Inflammatory macrophage treated with lipopolysaccharide for 1 hour (primary cell): ENCODE measurements around the gene TBC1D23.
A peak's percentile ranks its signal among the peaks of the same experiment; 100 is the strongest.
"Not testable (repeated sequence)": the region's sequence is repeated elsewhere in the genome, so short reads cannot be mapped to it uniquely, and the experiment has no call there.

ENCODE experiments used
- DNase-seq, 2 donors: peaks; one replicate each; pipeline ENCODE4 v3.0.0-alpha.2; 2020 to 2022

TBC1D23 gene

GRCh38 chr3:100260685-100261484 lies at the start of gene TBC1D23:
Gene TBC1D23 (plus strand): TSS chr3:100260992. CDS start chr3:100261019, 27 bp downstream.
- peak; percentile 96 to 100 for DNase-seq

GRCh38 chr3:100213891-100214573 lies 46.8 kb upstream of the TBC1D23 start:
- DNase-seq: no peak

- DNase-seq: no peak
These were observed 46.2 kb upstream of the TBC1D23 start for GRCh38 chr3:100214574-100214964.

GRCh38 chr3:100216713-100217112 lies 44.1 kb upstream of the TBC1D23 start:
- DNase-seq: no peak

GRCh38 chr3:100221159-100221558 lies 39.6 kb upstream of the TBC1D23 start:
- DNase-seq: no peak

- no peak for DNase-seq
These were observed 35.6 kb upstream of the TBC1D23 start for GRCh38 chr3:100225193-100225592.

- no peak for DNase-seq
These were observed 34.9 kb upstream of the TBC1D23 start for GRCh38 chr3:100225883-100226282.

GRCh38 chr3:100226712-100227429 lies 33.9 kb upstream of the TBC1D23 start:
- DNase-seq: no peak

- DNase-seq: no peak
These were observed 33.3 kb upstream of the TBC1D23 start for GRCh38 chr3:100227511-100227921.

- DNase-seq: no peak
These were observed 32.5 kb upstream of the TBC1D23 start for GRCh38 chr3:100228247-100228646.

- not testable (repeated sequence) for DNase-seq
These were observed 31.6 kb upstream of the TBC1D23 start for GRCh38 chr3:100229188-100229587.

- DNase-seq: no peak
These were observed 30.1 kb upstream of the TBC1D23 start for GRCh38 chr3:100230710-100231109.

- DNase-seq: no peak
These were observed 29.1 kb upstream of the TBC1D23 start for GRCh38 chr3:100231668-100232067.

- DNase-seq: no peak
These were observed 26.4 kb upstream of the TBC1D23 start for GRCh38 chr3:100234364-100234763.

- DNase-seq: no peak
These were observed 22.2 kb upstream of the TBC1D23 start for GRCh38 chr3:100238599-100238998.

GRCh38 chr3:100242471-100242870 lies 18.3 kb upstream of the TBC1D23 start:
- DNase-seq: not testable (repeated sequence)

GRCh38 chr3:100244264-100244663 lies 16.5 kb upstream of the TBC1D23 start:
- no peak for DNase-seq

- no peak for DNase-seq
These were observed 15.7 kb upstream of the TBC1D23 start for GRCh38 chr3:100245136-100245535.

- DNase-seq: no peak
These were observed 14.9 kb upstream of the TBC1D23 start for GRCh38 chr3:100245927-100246326.

GRCh38 chr3:100246999-100247398 lies 13.8 kb upstream of the TBC1D23 start:
- no peak for DNase-seq

GRCh38 chr3:100252001-100252400 lies 8.8 kb upstream of the TBC1D23 start:
- no peak for DNase-seq

- peak in 1 of 2 donors; percentile 61 for DNase-seq
These were observed 6.5 kb upstream of the TBC1D23 start for GRCh38 chr3:100254168-100254777.

- DNase-seq: no peak
These were observed 4.1 kb upstream of the TBC1D23 start for GRCh38 chr3:100256731-100257151.
